ENCODE results near the gene FRMD4B. TPM values are rescaled to one million over a fixed set of nuclear protein-coding genes. Genes with fewer than 3 reads are reported as not detected.

The FRMD4B gene
- total and polyA plus RNA-seq, 2 donors (not counting 3 experiments of a cell fraction or from before 2014, with no cell fraction given): 66.4 to 89.7 TPM

- no peak overlapping the region for H3K4me3 ChIP-seq (replicated peaks in 1 of 3; ENCODE audit: insufficient read depth in 1 of 3, low read depth in 1 of 3, low read length in 3 of 3)
- no peaks in the 10 kb centered on the region for H3K9me1 ChIP-seq (replicated peaks; ENCODE audit: control insufficient read depth, extremely low read depth, insufficient read depth, low read length)
- H3K36me3 ChIP-seq (ENCODE audit: control insufficient read depth in 2 of 2, extremely low read depth in 1 of 2, insufficient read depth in 2 of 2, low read length in 2 of 2): no peaks in the 10 kb centered on the region
- ChIA-PET CTCF (interaction anchor here (1.5 to 9.7 kb wide), 5 partner anchors 11 to 261 kb away, joined by 4 to 230 read pairs (median 8); no protein-coding TSS in a partner anchor), POLR2A (no interaction called here)
- no peaks in the 10 kb centered on the region for H4K20me1 ChIP-seq (replicated peaks; ENCODE audit: control insufficient read depth, extremely low read depth, insufficient read depth, low read length)
- H3K9ac ChIP-seq (replicated peaks; ENCODE audit: extremely low read depth, insufficient read depth, low read length): no peak overlapping the region
- no peak overlapping the region for H3K27ac ChIP-seq (ENCODE audit: insufficient read depth, low read depth, low read length)
- dilution Hi-C loops (cut with MboI; ENCODE audit: extremely low pct_ligation_motif_present, low sequenced_read_pairs) (loop anchor here (25.0 kb wide), 1 partner anchor 248 kb away; no protein-coding TSS in a partner anchor), intact Hi-C loops (cut with micrococcal nuclease) (loop anchor here (5.0 kb wide), 1 partner anchor 123 kb away; no protein-coding TSS in a partner anchor)
- BruUV-seq (replicated peaks): no TSS peak
- H3K9me3 ChIP-seq (replicated peaks; ENCODE audit: control insufficient read depth, insufficient read depth, low read length): no peaks in the 10 kb centered on the region
- TF ChIP-seq, protein P1, sequence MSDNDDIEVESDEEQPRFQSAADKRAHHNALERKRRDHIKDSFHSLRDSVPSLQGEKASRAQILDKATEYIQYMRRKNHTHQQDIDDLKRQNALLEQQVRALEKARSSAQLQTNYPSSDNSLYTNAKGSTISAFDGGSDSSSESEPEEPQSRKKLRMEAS (IDR thresholded peaks at IDR 0.05; ENCODE audit: insufficient read depth, insufficient read length): no peak
- TF ChIP-seq POLR2AphosphoS5 (IDR thresholded peaks at IDR 0.05; ENCODE audit: insufficient read depth, low read depth, low read length): no peak
- no peak for TF ChIP-seq POLR2A (IDR thresholded peaks at IDR 0.05; ENCODE audit: low read depth, low read length)
- no peak for TF ChIP-seq JUN (IDR thresholded peaks at IDR 0.05; ENCODE audit: borderline replicate concordance, insufficient read depth, insufficient read length, low read depth)
- no peak for TF ChIP-seq FOS (IDR thresholded peaks at IDR 0.05; ENCODE audit: borderline replicate concordance, insufficient read depth, low read length)
- no peak for TF ChIP-seq MYC (IDR thresholded peaks at IDR 0.05; ENCODE audit: low read depth, low read length)
- TF ChIP-seq GATA2 (IDR thresholded peaks at IDR 0.05; ENCODE audit: insufficient read depth, insufficient read length, low read depth, low read length): no peak
- TF ChIP-seq EZH2 (IDR thresholded peaks at IDR 0.05; ENCODE audit: borderline replicate concordance, low read depth, low read length, severe bottlenecking): no peak
- no peak for TF ChIP-seq CTCF (IDR thresholded peaks at IDR 0.05; ENCODE audit: extremely low read depth in 1 of 2, insufficient read depth in 1 of 2, low read depth in 1 of 2, low read length in 2 of 2)
- H2AFZ ChIP-seq (ENCODE audit: low read depth, low read length): no peak overlapping the region
- no peaks in the 10 kb centered on the region for H3K27me3 ChIP-seq (ENCODE audit: control insufficient read depth in 2 of 2, insufficient read depth in 2 of 2, low read length in 2 of 2)
- DNase-seq (ENCODE audit: low read depth, low spot score) (no peak), FAIRE-seq (no peak)
- H3K4me2 ChIP-seq (ENCODE audit: insufficient read depth, low read length): no peak overlapping the region
- no peaks in the 10 kb centered on the region for H3K79me2 ChIP-seq (ENCODE audit: control insufficient read depth, insufficient read depth, low read length)
- no peaks in the 10 kb centered on the region for H3K4me1 ChIP-seq (ENCODE audit: control insufficient read depth, extremely low read depth, insufficient read depth, low read length)
These were observed 221.6 kb downstream of the FRMD4B start for GRCh38 chr3:69164296-69164695.

All from endothelial cell of umbilical vein (primary cell).